ENCODE measurements around the gene KRT10. TPM values are rescaled to one million over a fixed set of nuclear protein-coding genes. Genes with fewer than 3 reads are reported as not detected.
A peak's percentile ranks its signal among the peaks of the same experiment; 100 is the strongest.

The KRT10 gene
- total and polyA plus RNA-seq, 9 of the 15 experiments (the other 6 are each of a cell fraction or from before 2014, with no cell fraction given): 47.0 to 179 (median 76.2) TPM

DNA sequence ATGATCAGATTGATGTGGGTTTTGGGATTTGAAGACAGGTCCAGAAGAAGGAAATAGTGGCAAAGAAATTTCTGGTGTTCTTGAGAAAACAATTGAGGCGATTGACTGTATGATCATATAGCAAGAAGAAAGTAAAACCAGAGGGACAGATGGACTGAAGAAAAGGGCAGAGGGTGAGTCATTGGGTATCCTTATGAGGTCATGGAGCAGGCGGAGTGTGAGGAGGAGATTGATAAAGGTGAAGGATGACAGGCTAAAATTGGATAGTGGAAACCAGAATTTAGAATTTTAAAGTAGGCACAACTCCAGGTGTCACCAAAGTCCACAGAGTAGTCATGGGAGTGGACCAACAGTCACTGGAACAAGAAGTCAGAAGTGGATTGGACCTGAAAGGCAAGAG is 21.3 kb downstream of the KRT10 start (continued):
- no peak for TF ChIP-seq ZNF696 (CRISPR knock-in tag; conservative IDR thresholded peaks at IDR 0.05)
- TF ChIP-seq TARDBP (IDR thresholded peaks at IDR 0.05): no peak
- no peak for TF ChIP-seq SNIP1 (IDR thresholded peaks at IDR 0.05; ENCODE audit: low read depth)
- no peak for TF ChIP-seq ZNF253 (CRISPR knock-in tag; conservative IDR thresholded peaks at IDR 0.05)
- TF ChIP-seq TCF7 (IDR thresholded peaks at IDR 0.05; ENCODE audit: borderline replicate concordance): no peak
- no peak for TF ChIP-seq RAD21 (CRISPR knock-in tag; conservative IDR thresholded peaks at IDR 0.05 in 1 of 2, IDR thresholded peaks at IDR 0.05 in 1 of 2)
- TF ChIP-seq CBFA2T3 (IDR thresholded peaks at IDR 0.05): 0 out of 2 replicates have a peak, but pooled peaks have one; percentile 18
- no peak for TF ChIP-seq LARP7 (IDR thresholded peaks at IDR 0.05)
- no peak for TF ChIP-seq BACH1 (tag; IDR thresholded peaks at IDR 0.05)
- no peak for TF ChIP-seq KDM2B (CRISPR knock-in tag; IDR thresholded peaks at IDR 0.05)

DNA sequence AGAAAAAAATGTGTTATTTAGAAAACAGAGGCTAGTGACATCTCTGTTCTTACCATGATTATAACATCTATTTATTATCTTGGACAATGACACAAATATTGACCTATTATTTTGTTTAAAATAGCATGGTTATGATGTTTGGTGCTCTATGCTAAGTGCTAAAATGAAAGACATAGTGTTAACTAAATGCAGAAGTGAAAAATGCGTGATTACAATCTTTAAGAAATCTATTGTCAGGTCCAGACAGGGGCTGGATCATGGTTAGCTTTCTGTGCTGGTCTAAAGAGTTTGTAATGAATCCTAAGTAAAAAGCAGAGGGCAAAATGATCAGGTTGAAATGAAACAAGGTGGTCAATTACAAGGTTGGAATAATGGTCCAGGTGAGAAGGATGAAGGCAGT is 22.0 kb downstream of the KRT10 start:
- FAIRE-seq (no peak), ATAC-seq (no peak), DNase-seq (ENCODE audit: extremely low read depth in 1 of 4, low spot score in 3 of 4) (no peak)
- no peaks in the 10 kb centered on the region for H4K20me1 ChIP-seq (replicated peaks; ENCODE audit: control insufficient read depth, insufficient read depth, low read length)
- no TSS peak for BruUV-seq (replicated peaks)
- TF ChIP-seq TAL1 (IDR thresholded peaks at IDR 0.05) (no peak), HIVEP1 (CRISPR knock-in tag; IDR thresholded peaks at IDR 0.05) (no peak), XRCC5 (IDR thresholded peaks at IDR 0.05; ENCODE audit: low read depth, low read length) (no peak), PTTG1 (tag; IDR thresholded peaks at IDR 0.05; ENCODE audit: low read depth) (no peak), PCBP1 (IDR thresholded peaks at IDR 0.05; ENCODE audit: low read depth, low read length, poor library complexity, severe bottlenecking) (no peak), ZNF134 (CRISPR knock-in tag; conservative IDR thresholded peaks at IDR 0.05) (no peak), ZNF586 (CRISPR knock-in tag; conservative IDR thresholded peaks at IDR 0.05) (no peak)
- TF ChIP-seq, protein P1, sequence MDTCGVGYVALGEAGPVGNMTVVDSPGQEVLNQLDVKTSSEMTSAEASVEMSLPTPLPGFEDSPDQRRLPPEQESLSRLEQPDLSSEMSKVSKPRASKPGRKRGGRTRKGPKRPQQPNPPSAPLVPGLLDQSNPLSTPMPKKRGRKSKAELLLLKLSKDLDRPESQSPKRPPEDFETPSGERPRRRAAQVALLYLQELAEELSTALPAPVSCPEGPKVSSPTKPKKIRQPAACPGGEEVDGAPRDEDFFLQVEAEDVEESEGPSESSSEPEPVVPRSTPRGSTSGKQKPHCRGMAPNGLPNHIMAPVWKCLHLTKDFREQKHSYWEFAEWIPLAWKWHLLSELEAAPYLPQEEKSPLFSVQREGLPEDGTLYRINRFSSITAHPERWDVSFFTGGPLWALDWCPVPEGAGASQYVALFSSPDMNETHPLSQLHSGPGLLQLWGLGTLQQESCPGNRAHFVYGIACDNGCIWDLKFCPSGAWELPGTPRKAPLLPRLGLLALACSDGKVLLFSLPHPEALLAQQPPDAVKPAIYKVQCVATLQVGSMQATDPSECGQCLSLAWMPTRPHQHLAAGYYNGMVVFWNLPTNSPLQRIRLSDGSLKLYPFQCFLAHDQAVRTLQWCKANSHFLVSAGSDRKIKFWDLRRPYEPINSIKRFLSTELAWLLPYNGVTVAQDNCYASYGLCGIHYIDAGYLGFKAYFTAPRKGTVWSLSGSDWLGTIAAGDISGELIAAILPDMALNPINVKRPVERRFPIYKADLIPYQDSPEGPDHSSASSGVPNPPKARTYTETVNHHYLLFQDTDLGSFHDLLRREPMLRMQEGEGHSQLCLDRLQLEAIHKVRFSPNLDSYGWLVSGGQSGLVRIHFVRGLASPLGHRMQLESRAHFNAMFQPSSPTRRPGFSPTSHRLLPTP (IDR thresholded peaks at IDR 0.05; ENCODE audit: borderline replicate concordance, extremely low read depth, insufficient read length): no peak
- H3K9me1 ChIP-seq (ENCODE audit: control insufficient read depth, insufficient read depth, low read length): no peaks in the 10 kb centered on the region
- no peak overlapping the region for H3K4me3 ChIP-seq
- POLR2A ChIA-PET: no interaction called here
- intact Hi-C loops (cut with micrococcal nuclease): no loop called here
- H3K4me2 ChIP-seq (ENCODE audit: insufficient read depth, low read length): no peak overlapping the region
- no peak overlapping the region for H2AFZ ChIP-seq (ENCODE audit: low read depth, low read length)
- peaks cover 16 to 32% of the 10 kb centered on the region in 2 experiments for H3K27me3 ChIP-seq (ENCODE audit: control insufficient read depth in 2 of 2, insufficient read depth in 2 of 2, low read length in 2 of 2)
- H3K27ac ChIP-seq (ENCODE audit: extremely low read depth, low read depth, low read length): no peak overlapping the region
- H3K9me3 ChIP-seq (replicated peaks; ENCODE audit: control insufficient read depth, insufficient read depth, low read depth, low read length): no peaks in the 10 kb centered on the region
- H3K4me1 ChIP-seq (replicated peaks in 1 of 2; ENCODE audit: control insufficient read depth in 2 of 2, insufficient read depth in 2 of 2, low read length in 2 of 2): peaks cover 0 to 5% of the 10 kb centered on the region in 2 experiments; a peak in 1 of 5 replicates
- no peaks in the 10 kb centered on the region for H3K79me2 ChIP-seq (ENCODE audit: control insufficient read depth, insufficient read depth, low read length)
- CTCF ChIA-PET (ENCODE audit: low intra/inter-chr PET ratio): no interaction called here
- H3K36me3 ChIP-seq (ENCODE audit: control insufficient read depth, insufficient read depth, low read length): no peaks in the 10 kb centered on the region
- 0% methylated on average over 1 of the region's 1 CpG for WGBS (ENCODE audit: insufficient coverage, low coverage, missing lambda C conversion rate)
- in situ Hi-C loops (cut with MboI): loop anchor here (5.0 to 10.0 kb wide), 3 partner anchors 104 to 862 kb away; no protein-coding TSS in a partner anchor
- H3K9ac ChIP-seq (ENCODE audit: insufficient read depth in 1 of 2, low read depth in 2 of 2, low read length in 2 of 2): no peak overlapping the region
